ENCODE measurements around the gene DEFB128.
"Not testable (repeated sequence)": the region's sequence is repeated elsewhere in the genome, so short reads cannot be mapped to it uniquely, and the experiment has no call there.

Gene DEFB128

DNA sequence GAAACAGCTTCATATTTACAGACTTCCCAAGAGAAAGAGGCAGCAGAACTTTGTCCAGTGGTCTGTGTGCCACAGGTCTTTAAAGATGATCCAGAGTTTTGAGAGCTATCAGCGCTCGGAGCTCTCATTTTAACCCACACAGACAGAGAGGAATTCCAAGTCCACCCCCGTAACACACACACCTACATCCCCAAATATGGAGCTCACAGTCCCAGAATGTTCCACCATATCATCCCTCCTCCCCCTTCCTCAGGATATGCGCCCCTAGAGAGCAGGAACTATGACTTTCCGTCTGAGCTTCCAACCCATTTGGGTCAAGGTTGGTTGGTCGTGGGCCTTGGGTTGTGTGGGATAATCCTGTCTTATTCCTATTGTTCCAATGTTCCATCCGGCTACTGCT is at the start of gene DEFB128:
Gene DEFB128, minus strand, starts transcription at position 101 of the 400 bp plus-strand sequence. Its CDS starts 88 bp downstream, at position 13.
- DNase-seq (ENCODE audit: low spot score), result no peak

DNA sequence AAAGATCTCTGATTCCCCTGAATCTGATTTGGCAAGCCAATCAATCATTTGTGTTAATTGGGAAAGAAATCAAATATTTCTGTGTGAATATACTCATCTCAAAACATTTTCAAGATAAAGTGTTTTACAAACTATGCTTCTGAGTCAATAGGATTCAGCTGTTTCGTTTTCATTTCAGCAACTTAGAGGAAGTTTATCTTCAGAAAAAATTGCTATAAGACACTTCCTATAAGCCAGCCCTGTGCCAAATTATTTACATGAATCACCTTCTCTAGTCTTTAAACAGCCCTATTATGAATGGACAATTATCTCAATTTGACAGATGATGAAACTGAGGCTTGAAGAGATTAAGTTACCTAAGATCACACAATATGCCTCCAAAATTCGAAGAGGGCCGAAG is 48.4 kb upstream of the DEFB128 start:
- DNase-seq (ENCODE audit: low spot score), result no peak

DNA sequence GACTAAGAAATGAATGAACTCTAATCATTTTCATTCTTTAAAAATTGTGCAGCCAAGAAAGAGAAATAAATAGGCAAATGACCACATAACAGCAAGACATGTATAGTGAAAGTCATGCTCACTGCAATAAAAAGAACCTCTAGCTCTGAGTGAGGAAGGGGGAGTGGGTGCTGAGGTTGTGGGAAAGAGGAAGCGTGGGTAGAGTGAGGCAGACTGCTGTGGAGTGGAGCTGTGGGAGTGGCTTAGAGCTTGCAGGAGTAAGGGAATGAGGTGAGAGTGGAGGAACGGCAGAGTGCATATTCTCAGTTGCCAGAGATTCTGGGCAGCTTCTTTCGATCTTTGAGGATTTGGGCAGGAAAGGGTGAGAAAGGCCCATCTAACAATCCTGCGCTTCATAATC is 48.0 kb upstream of the DEFB128 start:
- no peak for DNase-seq (ENCODE audit: low spot score)

DNA sequence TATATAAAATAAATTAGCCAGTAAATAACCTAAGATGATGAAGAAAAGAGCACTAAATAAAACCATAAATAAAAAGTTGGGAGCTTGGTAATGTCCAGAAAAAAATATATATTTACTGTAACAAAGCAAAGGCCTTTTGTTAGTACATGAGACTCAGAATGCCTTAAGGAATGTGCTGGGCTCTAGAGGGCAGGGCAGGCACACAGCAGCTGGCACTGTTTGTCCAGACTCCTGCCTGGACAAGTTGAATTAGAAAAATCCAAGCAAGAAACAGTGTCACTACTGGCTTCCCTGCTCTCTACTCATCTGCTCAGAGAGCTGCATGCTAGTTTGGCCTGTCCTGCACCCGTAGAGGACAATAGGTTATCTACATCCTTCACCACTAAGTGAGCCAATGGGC is 46.4 kb upstream of the DEFB128 start:
- no peak for DNase-seq (ENCODE audit: low spot score)

DNA sequence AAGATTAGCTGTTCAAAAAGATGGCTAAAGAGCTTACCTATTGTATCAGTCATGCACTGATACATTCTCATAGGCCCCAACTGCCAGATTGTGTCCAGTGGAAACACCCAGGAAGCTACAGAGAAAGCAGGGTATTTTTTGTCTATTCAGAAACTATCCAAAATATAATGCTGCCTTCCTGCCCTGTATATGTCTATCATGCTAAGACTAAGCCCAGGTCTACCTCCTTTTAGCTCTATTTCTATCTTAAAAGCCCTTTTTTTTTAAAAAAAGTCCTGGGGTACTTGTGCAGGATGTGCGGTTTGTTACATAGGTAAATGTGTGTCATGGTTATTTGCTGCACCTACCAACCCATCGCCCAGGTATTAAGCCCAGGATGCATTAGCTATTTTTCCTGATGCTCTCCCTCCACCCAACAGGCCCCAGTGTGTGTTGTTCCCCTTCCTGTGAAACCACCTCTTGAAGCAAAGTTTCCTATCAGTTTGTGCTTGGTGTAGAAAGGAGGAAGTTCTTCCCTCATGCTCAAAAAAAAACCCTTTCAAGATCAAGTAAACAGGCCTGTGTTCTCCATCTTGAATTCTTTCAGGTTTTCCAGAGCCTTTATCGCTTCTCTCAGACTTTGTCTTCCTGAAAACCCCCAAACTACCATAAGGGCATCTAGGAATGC is 38.1 kb upstream of the DEFB128 start:
- no peak for DNase-seq (ENCODE audit: low spot score)

DNA sequence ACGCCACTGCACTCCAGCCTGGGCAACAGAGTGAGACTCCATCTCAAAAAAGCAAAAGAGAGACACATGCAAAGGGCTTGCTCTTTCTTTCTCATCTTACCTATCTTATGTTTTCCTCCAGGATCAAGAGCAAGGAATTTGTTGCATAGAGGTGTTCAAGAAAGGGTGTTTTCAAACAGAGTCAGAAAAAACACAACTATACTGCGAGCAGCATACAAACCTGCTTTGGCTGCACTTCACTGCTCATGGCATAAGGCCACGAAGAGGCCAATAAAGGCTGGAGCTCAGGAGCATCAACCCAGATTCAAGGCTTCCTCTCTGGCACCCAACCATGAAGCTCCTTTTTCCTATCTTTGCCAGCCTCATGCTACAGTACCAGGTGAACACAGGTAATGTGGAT is 37.4 kb upstream of the DEFB128 start, which contains the start of gene DEFB129:
Gene DEFB129, plus strand, starts transcription at position 301 of the 400 bp plus-strand sequence. Its CDS starts 31 bp downstream, at position 332.
- no peak for DNase-seq (ENCODE audit: low spot score)

DNA sequence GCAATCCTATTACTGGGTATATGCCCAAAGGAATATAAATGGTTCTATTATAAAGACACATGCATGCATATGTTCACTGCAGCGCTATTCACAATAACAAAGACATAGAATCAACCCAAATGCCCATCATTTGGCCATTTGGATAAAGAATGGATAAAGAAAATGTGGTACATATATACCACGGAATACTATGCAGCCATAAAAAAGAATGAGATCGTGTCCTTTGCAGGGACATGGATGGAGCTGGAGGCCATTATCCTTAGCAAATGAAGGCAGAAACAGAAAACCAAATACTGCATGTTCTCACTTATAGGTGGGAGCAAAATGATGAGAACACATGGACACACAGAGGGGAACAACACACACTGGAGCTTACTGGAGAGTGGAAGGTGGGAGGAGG is 36.4 kb upstream of the DEFB128 start:
- DNase-seq (ENCODE audit: low spot score), result not testable (repeated sequence)

DNA sequence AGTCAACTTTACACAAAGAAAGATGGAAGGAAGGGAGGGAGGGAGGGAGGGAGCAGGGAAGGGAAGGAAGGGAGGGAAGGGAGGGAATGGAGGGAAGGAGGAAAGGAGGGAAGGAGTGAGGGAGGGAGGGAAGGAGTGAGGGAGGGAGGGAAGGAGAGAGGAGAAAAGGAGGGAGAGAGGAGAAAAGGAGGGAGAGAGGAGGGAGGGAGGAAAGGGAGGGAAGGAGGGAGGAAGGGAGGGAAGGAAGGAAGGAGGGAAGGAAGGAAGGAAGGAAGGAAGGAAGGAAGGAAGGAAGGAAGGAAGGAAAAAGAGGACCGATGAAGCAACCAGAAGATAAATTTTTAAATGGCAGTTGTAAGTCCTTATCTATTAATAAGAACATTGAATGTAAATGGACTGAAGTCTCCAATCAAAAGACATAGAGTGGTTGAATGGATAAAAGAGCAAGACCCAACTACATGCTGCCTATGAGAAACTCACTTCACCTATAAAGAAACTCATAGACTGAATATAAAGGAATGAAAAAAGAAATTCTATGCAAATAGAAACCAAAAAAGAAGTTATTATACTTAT is 31.8 kb upstream of the DEFB128 start:
- DNase-seq (ENCODE audit: low spot score), result no peak

DNA sequence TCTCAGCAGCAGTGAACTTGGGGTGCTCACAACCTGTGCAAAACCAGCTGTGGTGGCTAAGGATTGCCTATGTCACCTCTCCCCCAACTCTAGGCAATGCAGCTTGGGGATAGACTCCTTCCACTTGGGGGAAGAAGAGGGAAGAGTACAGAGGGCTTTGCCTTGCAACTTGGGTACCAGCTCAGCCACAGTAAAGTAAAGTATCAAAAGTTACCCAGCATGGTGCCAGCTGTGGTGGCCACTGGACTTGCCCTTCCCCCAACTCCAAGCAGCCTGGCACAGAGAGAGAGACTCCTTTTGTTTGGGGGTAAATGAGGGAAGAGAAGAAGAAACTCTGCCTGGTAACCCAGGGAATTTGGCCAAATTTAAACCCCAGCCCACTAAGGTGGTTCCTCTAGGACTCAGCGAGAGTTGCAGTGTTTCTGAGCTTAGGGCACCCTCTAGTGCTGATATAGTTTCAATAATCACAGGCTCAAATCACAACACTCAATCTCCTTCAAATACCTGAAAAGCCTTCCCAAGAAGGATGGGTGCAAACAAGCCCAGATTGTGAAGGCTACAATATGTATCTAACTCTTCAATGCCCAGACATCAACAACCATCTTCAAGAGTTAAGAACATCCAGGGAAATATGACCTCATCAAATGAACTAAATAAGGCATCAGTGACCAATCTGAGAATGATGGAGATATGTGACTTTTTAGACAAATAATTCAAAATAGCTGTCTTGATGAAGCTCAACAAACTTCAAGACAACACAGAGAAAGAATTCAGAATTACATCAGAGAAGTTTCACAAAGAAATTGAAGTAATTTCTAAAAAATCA is 30.0 kb upstream of the DEFB128 start:
- no peak for DNase-seq (ENCODE audit: low spot score)

DNA sequence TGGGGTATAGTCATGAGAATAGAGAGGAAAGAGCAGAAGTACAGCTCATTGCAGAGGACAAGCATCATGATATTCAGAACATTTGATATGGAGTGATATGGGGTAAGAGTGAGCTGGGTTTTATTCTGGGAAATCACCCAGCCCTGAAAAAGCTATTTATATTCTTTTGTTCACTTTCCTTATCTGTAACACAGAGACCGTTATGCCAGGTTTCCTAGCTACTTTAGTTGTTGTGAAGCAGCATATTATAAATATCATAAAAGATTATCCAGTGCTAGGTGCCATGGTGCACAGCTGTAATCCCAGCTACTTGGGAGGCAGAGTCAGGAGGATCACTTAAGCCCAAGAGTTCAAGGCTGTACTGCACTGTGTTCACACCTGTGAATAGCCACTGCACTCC is 27.8 kb upstream of the DEFB128 start:
- DNase-seq (ENCODE audit: low spot score), result no peak

DNA sequence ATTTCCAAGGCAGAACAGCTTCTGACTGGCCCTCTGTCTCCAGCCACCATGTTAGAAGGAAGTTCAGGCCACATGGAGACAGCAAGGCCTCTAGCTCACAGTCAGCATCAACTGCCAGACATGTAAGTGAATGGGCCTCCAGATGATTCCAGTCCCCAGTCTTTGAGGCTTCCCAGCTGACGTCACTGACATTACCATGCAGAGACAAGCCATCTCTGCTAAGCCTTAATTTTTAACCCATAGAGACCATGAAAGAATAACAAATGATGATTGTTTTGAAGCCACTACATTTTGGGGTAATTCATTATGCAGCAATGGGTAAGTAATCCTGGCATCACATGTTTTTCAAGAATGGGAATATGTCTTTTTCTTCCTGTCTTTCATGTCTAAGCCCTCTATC is 26.3 kb upstream of the DEFB128 start:
- no peak for DNase-seq (ENCODE audit: low spot score)

DNA sequence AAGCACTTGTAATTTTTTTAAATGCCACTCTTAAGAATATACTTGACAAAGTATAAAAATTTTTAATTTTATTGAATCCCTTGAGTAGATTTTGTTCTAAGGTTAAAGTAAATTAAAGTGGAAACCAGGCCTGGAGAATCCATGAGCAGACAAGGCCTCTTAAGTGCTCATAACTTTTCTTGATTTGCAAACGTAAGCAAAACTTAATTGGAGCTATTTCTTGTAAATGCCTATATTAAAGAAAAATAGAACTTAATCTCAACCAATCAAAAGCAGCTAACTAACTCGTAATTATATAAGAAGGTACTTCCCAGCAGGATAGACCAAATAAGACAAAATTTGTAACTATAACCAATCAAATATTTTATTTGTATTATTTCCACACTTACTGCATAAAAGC is 24.9 kb upstream of the DEFB128 start:
- no peak for DNase-seq (ENCODE audit: low spot score)

DNA sequence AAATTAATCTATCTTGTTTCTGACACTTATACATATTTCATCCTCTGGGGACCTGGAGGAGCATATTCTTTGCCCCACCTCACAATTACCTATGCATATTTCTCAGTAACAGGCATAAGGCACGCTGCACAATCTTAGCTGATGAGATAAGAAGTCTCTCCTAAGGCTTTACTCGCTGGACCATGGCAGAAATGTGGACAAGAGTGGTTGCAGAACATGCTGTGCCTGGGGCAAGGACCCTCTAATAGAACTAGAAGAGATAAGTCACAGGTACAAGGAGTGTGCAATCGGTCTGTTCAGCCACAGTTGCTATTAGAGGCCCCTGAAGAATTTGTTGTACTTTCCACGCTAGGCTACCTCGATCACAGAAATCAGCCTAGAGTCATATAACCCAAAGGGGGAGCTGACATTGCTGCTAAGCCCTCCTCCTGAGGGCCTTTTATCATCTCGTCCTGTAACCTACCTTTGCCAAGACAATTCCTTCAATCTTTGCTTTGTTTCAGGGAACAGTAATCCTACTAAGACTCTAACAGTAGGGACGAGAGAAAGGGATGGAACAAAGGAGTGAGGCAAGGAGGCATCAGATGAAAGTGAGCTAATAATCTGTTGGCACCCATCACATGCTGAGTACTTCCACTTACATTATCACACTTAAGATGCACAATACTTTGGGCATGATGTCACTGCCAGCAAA is 21.4 kb upstream of the DEFB128 start:
- no peak for DNase-seq (ENCODE audit: low spot score)

DNA sequence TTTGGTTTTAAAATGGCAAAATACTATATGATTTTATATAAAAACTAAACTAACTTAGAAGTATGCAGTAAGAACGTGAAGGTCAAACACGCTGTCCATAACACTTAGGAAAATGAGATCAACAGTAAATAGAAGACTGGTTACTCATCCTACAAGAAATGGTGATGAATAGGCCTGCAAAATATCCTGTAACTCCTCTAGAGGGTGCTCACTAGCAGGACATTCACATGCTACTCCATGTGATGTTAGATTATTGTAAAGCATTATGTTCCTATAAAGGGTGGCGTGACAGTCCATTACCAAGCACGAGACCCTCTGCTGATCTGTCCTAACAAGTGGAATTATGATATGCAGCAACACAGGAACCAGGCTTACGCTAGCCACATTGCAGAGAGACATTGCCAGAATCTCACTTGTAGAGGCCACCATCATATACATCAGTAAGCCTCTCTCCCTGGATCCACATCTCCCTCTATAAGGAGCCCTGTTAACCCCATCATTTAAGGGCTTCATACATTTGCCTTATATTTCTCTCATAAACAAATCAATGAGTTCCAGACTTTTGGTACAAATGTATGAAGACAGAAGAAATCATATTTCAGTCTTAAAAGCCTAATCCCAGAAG is 19.5 kb upstream of the DEFB128 start:
- DNase-seq (ENCODE audit: low spot score), result peak; percentile 12

DNA sequence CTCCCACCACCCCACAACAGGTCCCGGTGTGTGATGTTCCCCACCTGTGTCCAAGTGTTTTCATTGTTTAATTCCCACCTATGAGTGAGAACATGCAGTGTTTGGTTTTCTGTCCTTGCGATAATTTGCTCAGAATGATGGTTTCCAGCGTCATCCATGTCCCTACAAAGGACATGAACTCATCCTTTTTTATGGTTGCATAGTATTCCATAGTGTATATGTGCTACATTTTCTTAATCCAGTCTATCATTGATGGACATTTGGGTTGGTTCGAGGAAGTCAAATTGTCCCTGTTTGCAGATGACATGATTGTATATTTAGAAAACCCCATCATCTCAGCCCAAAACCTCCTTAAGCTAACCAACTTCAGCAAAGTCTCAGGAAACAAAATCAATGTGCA is 14.1 kb upstream of the DEFB128 start:
- DNase-seq (ENCODE audit: low spot score), result not testable (repeated sequence)

DNA sequence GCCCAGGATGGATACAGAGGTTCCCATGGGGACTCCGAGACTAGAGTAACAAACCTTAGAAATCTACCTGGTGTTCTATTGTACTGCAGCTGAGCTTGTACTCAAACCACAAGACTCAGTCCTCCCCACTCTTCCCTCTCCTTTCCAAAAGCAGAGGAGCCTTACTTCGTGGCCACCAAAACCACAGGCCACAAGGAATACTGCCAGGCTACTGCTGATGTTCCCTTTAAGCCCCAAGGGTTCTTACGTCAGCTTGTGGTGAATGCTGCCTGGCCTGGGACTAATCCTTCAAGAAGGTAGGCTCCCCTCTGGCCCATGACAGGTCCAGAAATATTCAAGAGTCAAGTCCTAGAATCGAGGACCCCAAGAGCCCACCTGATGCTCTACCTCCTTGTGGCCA is 10.5 kb upstream of the DEFB128 start:
- DNase-seq (ENCODE audit: low spot score), result no peak

DNA sequence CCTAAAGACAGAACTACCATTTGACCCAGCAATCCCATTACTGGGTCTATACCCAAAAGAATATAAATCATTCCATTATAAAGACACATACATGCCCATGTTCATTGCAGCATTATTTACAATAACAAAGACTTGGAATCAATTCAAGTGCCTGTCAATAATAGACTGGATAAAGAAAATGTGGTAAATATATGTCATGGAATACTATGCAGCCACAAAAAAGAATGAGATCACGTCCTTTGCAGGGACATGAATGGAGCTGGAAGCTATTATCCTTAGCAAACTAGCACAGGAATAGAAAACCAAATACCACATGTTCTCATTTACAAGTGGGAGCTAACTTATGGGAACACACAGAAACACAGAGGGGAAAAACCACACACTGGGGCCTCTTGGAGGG is 8.7 kb upstream of the DEFB128 start:
- DNase-seq (ENCODE audit: low spot score), result no peak

DNA sequence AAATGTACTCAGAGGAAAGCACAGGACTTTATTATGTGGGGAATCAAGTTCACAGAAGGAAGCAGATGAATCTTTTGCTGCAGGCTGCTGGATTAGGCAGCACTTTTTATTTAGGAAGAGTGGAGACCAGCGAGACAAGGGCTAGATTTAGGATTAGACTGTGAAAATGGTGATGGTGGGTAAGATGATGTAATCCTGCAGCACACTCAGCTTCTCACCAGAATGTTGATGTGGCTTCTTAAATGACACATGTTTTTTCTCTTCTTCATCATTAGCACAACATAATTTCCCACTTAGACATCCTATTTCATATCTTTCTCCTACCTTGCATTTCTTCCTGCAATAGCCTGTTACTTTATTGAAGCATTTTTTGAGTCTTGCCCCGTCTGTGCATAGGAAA is 1.8 kb downstream of the DEFB128 start:
- DNase-seq (ENCODE audit: low spot score), result no peak

DNA sequence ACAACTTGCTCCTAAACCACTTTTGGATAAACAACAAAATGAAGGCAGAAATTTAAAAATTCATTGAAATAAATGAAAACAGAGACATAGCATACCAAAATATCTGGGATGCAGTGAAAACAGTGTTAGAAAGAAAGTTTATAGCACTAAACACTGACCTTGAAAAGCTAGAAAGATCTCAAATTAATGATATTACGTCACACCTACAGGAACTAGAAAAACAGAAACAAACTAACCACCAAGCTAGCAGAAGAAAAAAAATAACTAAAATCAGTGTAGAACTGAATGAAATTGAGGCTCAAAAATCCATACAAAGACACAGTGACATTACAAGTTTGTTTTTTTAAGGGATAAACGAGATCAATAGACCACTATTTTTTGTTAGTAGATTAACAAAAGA is 5.2 kb downstream of the DEFB128 start:
- no peak for DNase-seq (ENCODE audit: low spot score)

DNA sequence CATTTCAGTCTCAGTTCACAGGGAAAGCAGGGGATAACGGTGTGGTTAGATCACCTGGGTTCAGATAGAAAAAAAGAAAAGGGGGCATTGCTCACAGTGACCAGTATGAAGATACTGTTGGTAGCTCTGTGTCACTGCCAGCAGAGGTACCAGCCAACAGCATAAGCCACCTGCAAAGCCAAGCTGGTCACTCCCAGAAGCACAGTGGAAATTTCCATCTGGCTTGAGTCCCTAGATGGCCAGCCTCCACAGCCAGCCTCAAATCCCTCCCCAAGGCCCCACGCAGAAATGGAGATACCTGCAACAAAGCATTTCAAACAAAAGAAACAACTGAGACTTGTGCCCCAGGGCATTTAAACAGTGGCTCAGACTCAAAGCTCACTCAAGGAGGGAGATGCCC is 20.6 kb downstream of the DEFB128 start:
- no peak for DNase-seq (ENCODE audit: low spot score)

DNA sequence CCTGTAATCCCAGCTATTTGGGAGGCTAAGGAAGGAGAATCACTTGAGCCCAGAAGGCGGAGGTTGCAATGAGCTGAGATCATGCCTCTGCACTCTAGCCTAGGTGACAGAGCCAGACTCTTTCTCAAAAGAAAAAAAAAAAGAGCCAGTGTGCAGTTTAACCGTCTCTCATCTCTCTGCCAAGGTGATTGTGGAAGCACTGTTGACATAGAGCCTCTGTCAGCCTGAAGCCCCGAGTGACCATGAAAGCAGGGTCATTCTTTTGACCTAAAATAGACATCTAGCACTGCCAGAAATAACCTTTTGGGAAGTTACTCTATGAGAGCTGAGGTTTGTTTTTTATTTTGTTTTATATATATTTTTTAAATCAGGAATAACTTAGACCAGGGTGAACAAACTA is 24.9 kb downstream of the DEFB128 start:
- DNase-seq (ENCODE audit: low spot score), result no peak

DNA sequence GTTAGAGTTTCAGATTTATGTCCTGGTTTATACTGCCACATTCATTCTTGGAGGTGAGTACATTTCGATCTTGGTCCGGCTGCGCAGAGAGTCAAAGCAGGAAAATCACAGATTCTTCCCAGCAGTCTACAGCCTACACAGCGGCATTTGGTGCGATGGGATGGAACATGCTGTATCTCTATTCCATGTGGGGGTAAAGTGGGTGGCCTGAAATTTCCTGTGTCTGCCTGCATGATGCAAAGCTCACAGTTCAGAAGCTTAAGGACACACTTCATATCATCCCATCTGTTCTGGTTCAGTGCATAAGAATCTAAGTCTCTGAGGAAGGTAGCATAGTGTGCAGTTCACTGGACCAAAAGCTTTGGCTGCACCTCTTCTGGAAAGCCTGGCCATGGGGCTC is 32.4 kb downstream of the DEFB128 start, which contains the start of gene DEFB127:
Gene DEFB127, plus strand, starts transcription at position 301 of the 400 bp plus-strand sequence. Its CDS starts 91 bp downstream, at position 392.
- DNase-seq (ENCODE audit: low spot score), result no peak
